Endothelial cell of umbilical vein (primary cell): ENCODE data around the gene SPECC1L. TPM values are rescaled to one million over a fixed set of nuclear protein-coding genes. Genes with fewer than 3 reads are reported as not detected.
"Not testable (repeated sequence)": the region's sequence is repeated elsewhere in the genome, so short reads cannot be mapped to it uniquely, and the experiment has no call there.

Source experiments
- BruUV-seq: library from RNA; stranded (reverse); fragments of 400-500 nt; replicated peaks from 2 replicates; lab custom pipeline; 2021; lab: Mats Ljungman, UMichigan
- CTCF ChIA-PET: fragments of 300-600, 350-600 bp; sonication (Branson Sonifier 250); formaldehyde crosslinking; loops from one replicate; lab custom pipeline; 2021; ENCODE audit warnings: antibody characterized with exemption, inconsistent platforms; lab: Charles Lee
- POLR2A ChIA-PET: fragments of 300-600, 350-600 bp; sonication (Branson Sonifier 250); formaldehyde crosslinking; loops from one replicate; lab custom pipeline; 2021; ENCODE audit warnings: antibody characterized with exemption, inconsistent platforms; lab: Charles Lee
- DNase-seq: peaks from one replicate; pipeline ENCODE4 v3.0.0-alpha.2; 2011; ENCODE audit warnings: low read depth, low spot score
- FAIRE-seq: peaks from 2 replicates; lab custom pipeline; 2011; peaks lifted over from hg19 to GRCh38; lab: Jason Lieb, UNC
- H2AFZ ChIP-seq: 2 replicates; pipeline ENCODE4 v1.6.0; 2012; ENCODE audit warnings: low read depth, low read length, control low read depth, inconsistent platforms
- H3K27ac ChIP-seq: 2 replicates; pipeline ENCODE4 v1.5.1; 2011; ENCODE audit warnings: low read depth, mild to moderate bottlenecking, control low read depth, low read length, moderate library complexity; ENCODE audit not compliant: insufficient read depth
- H3K27me3 ChIP-seq, 2 experiments: 2 replicates each; pipeline versions ENCODE4 v1.6.0 to v1.6.1; 2011; ENCODE audit warnings: low read length in 2 of 2, mixed read lengths in 1 of 2; ENCODE audit not compliant: control insufficient read depth in 2 of 2, insufficient read depth in 2 of 2
- H3K36me3 ChIP-seq, 2 experiments: 2 replicates in 1 of 2; 3 replicates in 1 of 2; pipeline ENCODE4 v1.5.1; 2011; ENCODE audit warnings: low read length in 2 of 2, mild to moderate bottlenecking in 1 of 2, moderate library complexity in 1 of 2; ENCODE audit not compliant: control insufficient read depth in 2 of 2, insufficient read depth in 2 of 2; ENCODE audit errors: extremely low read depth in 1 of 2
- H3K4me1 ChIP-seq: 3 replicates; pipeline ENCODE4 v1.5.1; 2011; ENCODE audit warnings: mild to moderate bottlenecking, low read length; ENCODE audit not compliant: control insufficient read depth, insufficient read depth; ENCODE audit errors: extremely low read depth
- H3K4me2 ChIP-seq: 2 replicates; pipeline ENCODE4 v1.6.1; 2011; ENCODE audit warnings: low read length, control low read depth, mixed read lengths; ENCODE audit not compliant: insufficient read depth
- H3K4me3 ChIP-seq, 3 experiments: fragments of 200-600 bp in 1 of 3; sonication (generic), shearing (Covaris generic) in 1 of 3; replicated peaks in 1 of 3; 2 replicates each; pipeline ENCODE4 v1.5.1; 2011 to 2016; ENCODE audit warnings: control low read depth in 3 of 3, low read length in 3 of 3, mild to moderate bottlenecking in 2 of 3, inconsistent platforms in 1 of 3, low read depth in 1 of 3, moderate library complexity in 1 of 3; ENCODE audit not compliant: insufficient read depth in 1 of 3
- H3K79me2 ChIP-seq: 2 replicates; pipeline ENCODE4 v1.6.0; 2012; ENCODE audit warnings: low read length, inconsistent platforms; ENCODE audit not compliant: control insufficient read depth, insufficient read depth
- H3K9ac ChIP-seq: replicated peaks from 2 replicates; pipeline ENCODE3; 2011; ENCODE audit warnings: low read length, control low read depth; ENCODE audit not compliant: insufficient read depth; ENCODE audit errors: extremely low read depth
- H3K9me1 ChIP-seq: replicated peaks from 3 replicates; pipeline ENCODE4 v1.6.0; 2011; ENCODE audit warnings: mild to moderate bottlenecking, low read length; ENCODE audit not compliant: control insufficient read depth, insufficient read depth; ENCODE audit errors: extremely low read depth
- H3K9me3 ChIP-seq: replicated peaks from 2 replicates; pipeline ENCODE4 v1.5.1; 2012; ENCODE audit warnings: low read length, inconsistent platforms; ENCODE audit not compliant: control insufficient read depth, insufficient read depth
- H4K20me1 ChIP-seq: replicated peaks from 2 replicates; pipeline ENCODE3; 2011; ENCODE audit warnings: mild to moderate bottlenecking, low read length; ENCODE audit not compliant: control insufficient read depth, insufficient read depth; ENCODE audit errors: extremely low read depth
- EZH2 ChIP-seq: IDR thresholded peaks from 2 replicates; pipeline ENCODE4 v1.6.1; 2012; ENCODE audit warnings: borderline replicate concordance, low read depth, mild to moderate bottlenecking, moderate library complexity, low read length, inconsistent platforms; ENCODE audit not compliant: severe bottlenecking
- FOS ChIP-seq: IDR thresholded peaks from 2 replicates; pipeline ENCODE4 v1.6.1; 2011; ENCODE audit warnings: mild to moderate bottlenecking, low read length, moderate library complexity, borderline replicate concordance; ENCODE audit not compliant: insufficient read depth
- GATA2 ChIP-seq: IDR thresholded peaks from 2 replicates; pipeline ENCODE4 v1.7.0; 2011; ENCODE audit warnings: low read depth, mild to moderate bottlenecking, moderate library complexity, mixed read lengths, low read length; ENCODE audit not compliant: insufficient read length, insufficient read depth
- JUN ChIP-seq: IDR thresholded peaks from 2 replicates; pipeline ENCODE4 v1.6.1; 2011; ENCODE audit warnings: borderline replicate concordance, low read depth; ENCODE audit not compliant: insufficient read length, insufficient read depth
- MAX ChIP-seq: IDR thresholded peaks from 2 replicates; pipeline ENCODE4 v1.6.1; 2011; ENCODE audit not compliant: insufficient read depth, insufficient read length
- MYC ChIP-seq: IDR thresholded peaks from one replicate; pipeline ENCODE4 v1.6.1; 2011; ENCODE audit warnings: mild to moderate bottlenecking, low read depth, low read length
- POLR2A ChIP-seq: IDR thresholded peaks from 2 replicates; pipeline ENCODE4 v1.6.1; 2012; ENCODE audit warnings: low read depth, mild to moderate bottlenecking, control low read depth, low read length
- POLR2AphosphoS5 ChIP-seq: IDR thresholded peaks from 2 replicates; pipeline ENCODE4 v1.6.1; 2012; ENCODE audit warnings: low read depth, mild to moderate bottlenecking, control low read depth, low read length, moderate library complexity; ENCODE audit not compliant: insufficient read depth
- dilution Hi-C: fragments of 300-500 bp; cut with MboI; formaldehyde crosslinking; loops from one replicate; pipeline ENCODE4 v1.15.0; 2019; ENCODE audit warnings: low sequenced_read_pairs; ENCODE audit not compliant: extremely low pct_ligation_motif_present
- intact Hi-C: fragments of 100-400 bp; cut with micrococcal nuclease; formaldehyde crosslinking; loops from one replicate; pipeline ENCODE4 v1.10.0; 2022
- polyA plus RNA-seq, 4 experiments: library from polyadenylated mRNA; depleted of rRNA in 3 of 4; stranded (reverse) in 3 of 4; unstranded in 1 of 4; fragments of >200 nt; gene quantifications; 2 replicates each; pipeline versions ENCODE4 v1.2.1 to v1.2.3, GENCODE V29; 2011 to 2012; ENCODE audit warnings: missing spikeins in 1 of 4
- total RNA-seq: library from RNA; stranded (reverse); gene quantifications from 2 replicates; pipeline ENCODE4 v1.2.3, GENCODE V29; 2021
- TF ChIP-seq, protein P1 (sequence below), 2 donors: IDR thresholded peaks; 1 replicate in 1 of 2; 2 replicates in 1 of 2; pipeline ENCODE4 v1.5.1; 2011; ENCODE audit warnings: low read length in 2 of 2, mild to moderate bottlenecking in 2 of 2, moderate library complexity in 2 of 2, control low read depth in 1 of 2, inconsistent platforms in 1 of 2, low read depth in 1 of 2; ENCODE audit not compliant: insufficient read depth in 1 of 2; ENCODE audit errors: extremely low read depth in 1 of 2

The SPECC1L gene
- total and polyA plus RNA-seq, 2 donors (not counting 3 experiments of a cell fraction or from before 2014, with no cell fraction given) = 22.8 to 79.3 TPM

GRCh38 chr22:24236656-24237055 is 34.0 kb upstream of the SPECC1L start:
- Histone ChIP-seq H3K36me3 (no peaks in the 10 kb centered on the region), H3K4me1 (peaks cover 15% of the 10 kb centered on the region), H3K9me3 (no peaks in the 10 kb centered on the region), H3K4me2 (no peak overlapping the region), H3K9ac (no peak overlapping the region), H2AFZ (no peak overlapping the region), H3K79me2 (peaks cover 45% of the 10 kb centered on the region), H4K20me1 (no peaks in the 10 kb centered on the region), H3K9me1 (no peaks in the 10 kb centered on the region), H3K27ac (no peak overlapping the region), H3K4me3 (no peak overlapping the region), H3K27me3 (no peaks in the 10 kb centered on the region)
- DNase-seq (no peak), FAIRE-seq (no peak)
- no peak for TF ChIP-seq POLR2A
- TF ChIP-seq, protein P1, sequence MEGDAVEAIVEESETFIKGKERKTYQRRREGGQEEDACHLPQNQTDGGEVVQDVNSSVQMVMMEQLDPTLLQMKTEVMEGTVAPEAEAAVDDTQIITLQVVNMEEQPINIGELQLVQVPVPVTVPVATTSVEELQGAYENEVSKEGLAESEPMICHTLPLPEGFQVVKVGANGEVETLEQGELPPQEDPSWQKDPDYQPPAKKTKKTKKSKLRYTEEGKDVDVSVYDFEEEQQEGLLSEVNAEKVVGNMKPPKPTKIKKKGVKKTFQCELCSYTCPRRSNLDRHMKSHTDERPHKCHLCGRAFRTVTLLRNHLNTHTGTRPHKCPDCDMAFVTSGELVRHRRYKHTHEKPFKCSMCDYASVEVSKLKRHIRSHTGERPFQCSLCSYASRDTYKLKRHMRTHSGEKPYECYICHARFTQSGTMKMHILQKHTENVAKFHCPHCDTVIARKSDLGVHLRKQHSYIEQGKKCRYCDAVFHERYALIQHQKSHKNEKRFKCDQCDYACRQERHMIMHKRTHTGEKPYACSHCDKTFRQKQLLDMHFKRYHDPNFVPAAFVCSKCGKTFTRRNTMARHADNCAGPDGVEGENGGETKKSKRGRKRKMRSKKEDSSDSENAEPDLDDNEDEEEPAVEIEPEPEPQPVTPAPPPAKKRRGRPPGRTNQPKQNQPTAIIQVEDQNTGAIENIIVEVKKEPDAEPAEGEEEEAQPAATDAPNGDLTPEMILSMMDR (IDR thresholded peaks at IDR 0.05; ENCODE audit: extremely low read depth in 1 of 2, insufficient read depth in 1 of 2, low read depth in 1 of 2, low read length in 2 of 2) = no peak
- TF ChIP-seq MAX = no peak
- TF ChIP-seq POLR2AphosphoS5 = no peak
- no peak for TF ChIP-seq MYC
- no peak for TF ChIP-seq GATA2
- TF ChIP-seq JUN = no peak
- TF ChIP-seq FOS = no peak
- TF ChIP-seq EZH2 = no peak
- BruUV-seq = no TSS peak
- dilution Hi-C loops = no loop called here
- CTCF ChIA-PET = interaction anchor here (1.5 kb wide), 1 partner anchor 47 kb away, joined by 5 read pairs; no protein-coding TSS in a partner anchor
- POLR2A ChIA-PET = no interaction called here
- intact Hi-C loops = no loop called here

GRCh38 chr22:24238101-24238694 is 32.4 kb upstream of the SPECC1L start:
- BruUV-seq, dilution Hi-C loops, FAIRE-seq: not testable (repeated sequence)

More at GRCh38 chr22:24238101-24238694, 32.4 kb upstream of the SPECC1L start:
- H3K27me3 ChIP-seq, H3K9me1 ChIP-seq, H3K9me3 ChIP-seq, DNase-seq, H3K9ac ChIP-seq, H4K20me1 ChIP-seq, intact Hi-C loops, H3K4me2 ChIP-seq, H3K4me3 ChIP-seq, POLR2A ChIA-PET, H3K27ac ChIP-seq, H3K36me3 ChIP-seq, H2AFZ ChIP-seq: not testable (repeated sequence)
- Histone ChIP-seq H3K4me1 (peaks cover 28% of the 10 kb centered on the region), H3K79me2 (peaks cover 54% of the 10 kb centered on the region)
- CTCF ChIA-PET = interaction anchor here (1.0 kb wide), 1 partner anchor 47 kb away, joined by 3 read pairs; no protein-coding TSS in a partner anchor
